ENCODE measurements around the gene ATRNL1.

DNA sequence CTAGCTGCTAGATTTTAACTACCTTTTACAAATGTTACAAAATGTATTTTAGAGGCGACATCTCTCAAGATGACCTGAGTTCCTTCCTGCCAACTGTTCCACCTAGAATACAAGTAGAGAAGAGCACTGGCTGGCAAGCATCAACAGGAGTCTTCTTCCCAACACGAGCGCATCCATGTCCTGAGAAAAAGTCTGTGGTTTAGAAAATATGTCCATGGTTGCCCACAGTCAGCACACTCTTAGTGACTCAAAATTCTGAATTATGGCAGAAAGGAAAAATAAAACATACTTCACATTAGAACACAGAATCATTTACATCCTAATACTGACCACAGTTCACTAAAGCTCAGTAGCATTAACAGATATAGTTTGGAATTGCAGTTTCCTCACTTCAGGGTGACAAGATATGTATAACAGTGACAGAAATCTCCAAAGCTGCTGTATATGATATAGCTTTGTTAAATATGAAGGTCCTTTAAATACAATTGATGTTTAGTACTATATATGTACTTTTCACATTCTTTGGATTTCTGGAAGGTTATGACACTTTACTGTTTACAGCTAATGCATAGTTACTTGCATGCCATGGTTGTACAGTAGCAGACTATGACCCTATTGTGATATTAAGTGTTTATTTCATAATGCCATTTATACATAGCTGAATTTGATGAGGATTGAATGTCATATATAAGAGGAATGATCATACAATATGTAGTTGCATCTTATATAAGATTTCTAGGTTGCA is 852.7 kb downstream of the ATRNL1 start:
- TF ChIP-seq, protein P1, sequence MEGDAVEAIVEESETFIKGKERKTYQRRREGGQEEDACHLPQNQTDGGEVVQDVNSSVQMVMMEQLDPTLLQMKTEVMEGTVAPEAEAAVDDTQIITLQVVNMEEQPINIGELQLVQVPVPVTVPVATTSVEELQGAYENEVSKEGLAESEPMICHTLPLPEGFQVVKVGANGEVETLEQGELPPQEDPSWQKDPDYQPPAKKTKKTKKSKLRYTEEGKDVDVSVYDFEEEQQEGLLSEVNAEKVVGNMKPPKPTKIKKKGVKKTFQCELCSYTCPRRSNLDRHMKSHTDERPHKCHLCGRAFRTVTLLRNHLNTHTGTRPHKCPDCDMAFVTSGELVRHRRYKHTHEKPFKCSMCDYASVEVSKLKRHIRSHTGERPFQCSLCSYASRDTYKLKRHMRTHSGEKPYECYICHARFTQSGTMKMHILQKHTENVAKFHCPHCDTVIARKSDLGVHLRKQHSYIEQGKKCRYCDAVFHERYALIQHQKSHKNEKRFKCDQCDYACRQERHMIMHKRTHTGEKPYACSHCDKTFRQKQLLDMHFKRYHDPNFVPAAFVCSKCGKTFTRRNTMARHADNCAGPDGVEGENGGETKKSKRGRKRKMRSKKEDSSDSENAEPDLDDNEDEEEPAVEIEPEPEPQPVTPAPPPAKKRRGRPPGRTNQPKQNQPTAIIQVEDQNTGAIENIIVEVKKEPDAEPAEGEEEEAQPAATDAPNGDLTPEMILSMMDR (IDR thresholded peaks at IDR 0.05) = no peak
- TF ChIP-seq POLR2A (IDR thresholded peaks at IDR 0.05) = no peak
